ENCODE data around the gene NBAS.

NBAS gene

DNA sequence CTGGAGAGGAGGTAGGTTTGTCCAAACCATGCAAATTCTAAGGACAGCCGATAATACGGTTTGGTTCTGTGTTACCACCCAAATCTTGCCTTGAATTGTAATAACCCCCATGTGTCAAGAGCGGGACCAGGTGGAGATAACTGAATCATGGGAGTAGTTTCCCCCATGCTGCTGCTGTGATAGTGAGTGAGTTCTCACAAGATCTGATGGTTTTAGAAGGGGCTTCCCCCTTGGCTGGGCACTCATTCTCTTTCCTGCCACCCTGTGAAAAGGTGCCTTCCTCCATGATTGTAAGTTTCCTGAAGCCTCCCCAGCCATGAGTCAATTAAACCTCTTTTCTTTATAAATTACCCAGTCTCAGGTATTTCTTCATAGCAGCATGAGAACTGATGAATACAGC, 295.2 kb downstream of the NBAS start:
- no peak for DNase-seq (ENCODE audit: extremely low read depth, insufficient read length)
- Histone ChIP-seq H3K4me3 (replicated peaks; ENCODE audit: low read depth, low read length) (no peak overlapping the region), H3K27me3 (replicated peaks; ENCODE audit: control insufficient read depth, insufficient read depth, low read length) (no peaks in the 10 kb centered on the region), H3K36me3 (ENCODE audit: control insufficient read depth, insufficient read depth, low read length) (no peaks in the 10 kb centered on the region)
- TF ChIP-seq, protein P1, sequence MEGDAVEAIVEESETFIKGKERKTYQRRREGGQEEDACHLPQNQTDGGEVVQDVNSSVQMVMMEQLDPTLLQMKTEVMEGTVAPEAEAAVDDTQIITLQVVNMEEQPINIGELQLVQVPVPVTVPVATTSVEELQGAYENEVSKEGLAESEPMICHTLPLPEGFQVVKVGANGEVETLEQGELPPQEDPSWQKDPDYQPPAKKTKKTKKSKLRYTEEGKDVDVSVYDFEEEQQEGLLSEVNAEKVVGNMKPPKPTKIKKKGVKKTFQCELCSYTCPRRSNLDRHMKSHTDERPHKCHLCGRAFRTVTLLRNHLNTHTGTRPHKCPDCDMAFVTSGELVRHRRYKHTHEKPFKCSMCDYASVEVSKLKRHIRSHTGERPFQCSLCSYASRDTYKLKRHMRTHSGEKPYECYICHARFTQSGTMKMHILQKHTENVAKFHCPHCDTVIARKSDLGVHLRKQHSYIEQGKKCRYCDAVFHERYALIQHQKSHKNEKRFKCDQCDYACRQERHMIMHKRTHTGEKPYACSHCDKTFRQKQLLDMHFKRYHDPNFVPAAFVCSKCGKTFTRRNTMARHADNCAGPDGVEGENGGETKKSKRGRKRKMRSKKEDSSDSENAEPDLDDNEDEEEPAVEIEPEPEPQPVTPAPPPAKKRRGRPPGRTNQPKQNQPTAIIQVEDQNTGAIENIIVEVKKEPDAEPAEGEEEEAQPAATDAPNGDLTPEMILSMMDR (IDR thresholded peaks at IDR 0.05; ENCODE audit: insufficient read depth, low read length, poor library complexity, severe bottlenecking) = no peak

DNA sequence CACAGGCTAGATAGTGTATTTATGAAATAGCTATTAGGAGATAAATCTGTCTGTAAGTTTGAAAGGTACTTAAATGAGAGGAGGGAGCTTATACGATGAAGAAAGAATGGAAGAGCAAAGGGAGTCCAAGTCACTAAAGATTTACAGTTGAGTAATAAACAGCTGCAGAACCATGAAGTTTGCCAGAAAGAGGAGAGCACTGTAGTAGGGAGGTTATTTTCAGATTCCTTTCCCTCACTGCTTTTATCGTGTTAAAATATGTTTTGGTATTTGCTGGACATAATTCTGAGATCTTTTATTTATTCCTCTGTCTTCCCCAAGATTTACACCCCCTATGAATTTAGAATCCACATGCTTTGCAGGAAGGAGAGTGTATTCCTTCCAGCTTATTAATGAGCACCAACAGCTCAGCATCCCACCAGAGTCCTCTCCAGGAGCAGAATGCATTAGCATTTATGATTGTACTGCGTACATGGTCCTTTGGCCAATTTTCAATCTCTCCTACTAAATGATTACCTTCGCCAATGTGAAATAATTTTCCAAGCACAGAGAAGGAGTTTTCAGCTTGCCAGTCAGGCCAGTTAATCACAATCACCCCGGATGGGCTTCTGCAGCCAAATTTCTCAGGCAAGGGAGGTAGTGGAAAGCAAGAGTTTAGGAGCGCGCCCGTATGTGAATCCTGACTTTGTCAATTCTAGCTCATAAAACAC, 297.0 kb downstream of the NBAS start:
- Histone ChIP-seq H3K27me3 (replicated peaks; ENCODE audit: control insufficient read depth, insufficient read depth, low read length) (no peaks in the 10 kb centered on the region), H3K36me3 (ENCODE audit: control insufficient read depth, insufficient read depth, low read length) (no peaks in the 10 kb centered on the region; the same call in 1 of the 2 replicates), H3K4me3 (replicated peaks; ENCODE audit: low read depth, low read length) (no peak overlapping the region)
- TF ChIP-seq, protein P1 (IDR thresholded peaks at IDR 0.05; ENCODE audit: insufficient read depth, low read length, poor library complexity, severe bottlenecking) = no peak
- no peak for DNase-seq (ENCODE audit: extremely low read depth, insufficient read length)

DNA sequence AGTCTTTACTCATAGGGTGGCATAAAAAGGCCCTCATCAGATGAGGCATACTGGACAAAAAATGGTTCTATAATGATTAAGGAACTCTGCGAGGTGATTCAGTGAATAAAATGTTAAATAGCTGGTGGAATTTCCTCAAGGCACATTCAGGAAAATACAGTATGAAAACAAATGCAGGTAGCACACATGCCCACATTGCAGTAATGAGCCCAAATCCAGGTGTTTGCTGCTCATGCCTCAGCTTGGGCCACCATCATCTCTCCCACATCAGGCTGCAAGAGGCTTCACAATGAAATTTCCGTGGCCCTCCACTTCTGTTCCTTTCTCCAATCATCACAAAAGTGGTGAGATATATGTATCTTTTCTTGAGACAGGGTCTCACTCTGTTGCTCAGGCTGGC, 298.3 kb downstream of the NBAS start:
- DNase-seq (ENCODE audit: extremely low read depth, insufficient read length) = no peak
- TF ChIP-seq, protein P1 (IDR thresholded peaks at IDR 0.05; ENCODE audit: insufficient read depth, low read length, poor library complexity, severe bottlenecking) = no peak
- Histone ChIP-seq H3K36me3 (ENCODE audit: control insufficient read depth, insufficient read depth, low read length) (no peaks in the 10 kb centered on the region; the same call in 1 of the 2 replicates), H3K27me3 (replicated peaks; ENCODE audit: control insufficient read depth, insufficient read depth, low read length) (no peaks in the 10 kb centered on the region), H3K4me3 (replicated peaks; ENCODE audit: low read depth, low read length) (no peak overlapping the region)

DNA sequence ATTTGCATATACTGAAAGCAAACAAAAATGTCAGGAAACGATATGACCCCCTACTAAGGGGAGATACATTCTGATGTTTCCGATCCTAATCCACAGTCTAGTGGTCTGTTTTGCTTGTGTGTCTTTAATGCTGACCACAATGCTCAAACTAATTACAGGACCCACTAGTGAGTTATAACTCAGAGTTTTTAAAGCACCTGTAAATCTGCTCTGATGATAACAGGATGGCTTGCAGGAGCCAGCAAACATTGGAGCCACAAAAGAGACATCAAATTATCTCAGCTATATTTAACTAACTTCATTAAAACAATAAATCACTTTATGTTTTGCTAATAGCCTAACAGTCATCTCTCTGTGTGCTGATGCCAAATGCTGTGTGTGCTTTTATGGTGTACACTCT, 300.3 kb downstream of the NBAS start:
- Histone ChIP-seq H3K36me3 (ENCODE audit: control insufficient read depth, insufficient read depth, low read length) (no peaks in the 10 kb centered on the region; the same call in 1 of the 2 replicates), H3K4me3 (replicated peaks; ENCODE audit: low read depth, low read length) (no peak overlapping the region), H3K27me3 (replicated peaks; ENCODE audit: control insufficient read depth, insufficient read depth, low read length) (no peaks in the 10 kb centered on the region)
- TF ChIP-seq, protein P1 (IDR thresholded peaks at IDR 0.05; ENCODE audit: insufficient read depth, low read length, poor library complexity, severe bottlenecking) = no peak
- no peak for DNase-seq (ENCODE audit: extremely low read depth, insufficient read length)

DNA sequence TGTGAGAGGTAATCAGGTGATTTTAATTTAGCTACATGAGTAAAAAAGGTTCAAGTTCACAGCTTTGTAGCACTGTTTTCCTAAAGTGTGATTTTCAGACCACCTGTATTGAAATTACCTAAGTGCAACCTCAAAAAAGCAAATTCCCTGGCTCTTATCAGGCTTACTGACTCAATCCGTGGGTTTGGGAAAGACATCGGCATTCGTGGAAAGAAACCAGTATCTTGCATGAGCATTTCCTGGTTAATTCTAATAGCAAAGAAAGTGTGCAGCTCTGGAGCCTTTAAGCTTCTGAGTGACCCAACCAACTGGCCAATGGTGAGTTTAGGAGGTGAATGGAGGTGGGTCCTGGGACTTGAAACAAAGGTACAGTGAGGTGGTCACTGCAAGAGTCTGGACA, 300.9 kb downstream of the NBAS start:
- H3K4me3 ChIP-seq (replicated peaks; ENCODE audit: low read depth, low read length) = no peak overlapping the region
- H3K36me3 ChIP-seq (ENCODE audit: control insufficient read depth, insufficient read depth, low read length) = no peaks in the 10 kb centered on the region; the same call in 1 of the 2 replicates
- TF ChIP-seq, protein P1 (IDR thresholded peaks at IDR 0.05; ENCODE audit: insufficient read depth, low read length, poor library complexity, severe bottlenecking) = no peak
- no peak for DNase-seq (ENCODE audit: extremely low read depth, insufficient read length)
- no peaks in the 10 kb centered on the region for H3K27me3 ChIP-seq (replicated peaks; ENCODE audit: control insufficient read depth, insufficient read depth, low read length)
